ENCODE data around the gene KRTAP5-7.
"Not testable (repeated sequence)": the region's sequence is repeated elsewhere in the genome, so short reads cannot be mapped to it uniquely, and the experiment has no call there.

The KRTAP5-7 gene

GRCh38 chr11:71554996-71555395 is 27.9 kb downstream of the KRTAP5-7 start:
- no peak overlapping the region for H3K27ac ChIP-seq
- no peak for DNase-seq (ENCODE audit: low read depth, low spot score)

- H3K27ac ChIP-seq = no peak overlapping the region
- no peak for DNase-seq (ENCODE audit: low read depth, low spot score)
Observed at GRCh38 chr11:71555508-71555907, 28.4 kb downstream of the KRTAP5-7 start.

- DNase-seq (ENCODE audit: low read depth, low spot score) = no peak
- H3K27ac ChIP-seq = no peak overlapping the region
Observed at GRCh38 chr11:71556018-71556417, 29.0 kb downstream of the KRTAP5-7 start.

- DNase-seq (ENCODE audit: low read depth, low spot score) = no peak
- no peak overlapping the region for H3K27ac ChIP-seq
Observed at GRCh38 chr11:71557257-71557656, 30.2 kb downstream of the KRTAP5-7 start.

- no peak for DNase-seq (ENCODE audit: low read depth, low spot score)
- no peak overlapping the region for H3K27ac ChIP-seq
Observed at GRCh38 chr11:71558996-71559395, 31.9 kb downstream of the KRTAP5-7 start.

- no peak overlapping the region for H3K27ac ChIP-seq
- DNase-seq (ENCODE audit: low read depth, low spot score) = no peak
Observed at GRCh38 chr11:71562120-71562519, 35.1 kb downstream of the KRTAP5-7 start.

GRCh38 chr11:71563406-71563805 is 36.3 kb downstream of the KRTAP5-7 start:
- peak; percentile 10 for DNase-seq (ENCODE audit: low read depth, low spot score)
- no peak overlapping the region for H3K27ac ChIP-seq

GRCh38 chr11:71564430-71564829 is 37.4 kb downstream of the KRTAP5-7 start:
- no peak for DNase-seq (ENCODE audit: low read depth, low spot score)
- no peak overlapping the region for H3K27ac ChIP-seq

GRCh38 chr11:71565263-71565662 is 38.2 kb downstream of the KRTAP5-7 start, which contains the start of gene KRTAP5-10:
Gene KRTAP5-10 (plus strand): TSS chr11:71565563. CDS start chr11:71565588, 25 bp downstream.
- DNase-seq (ENCODE audit: low read depth, low spot score) = no peak
- no peak within 1 kb of the TSS for H3K27ac ChIP-seq

GRCh38 chr11:71566081-71566620 is 39.1 kb downstream of the KRTAP5-7 start:
- H3K27ac ChIP-seq = no peak overlapping the region
- no peak for DNase-seq (ENCODE audit: low read depth, low spot score)

GRCh38 chr11:71566626-71567599 is 39.8 kb downstream of the KRTAP5-7 start:
- not testable (repeated sequence) for H3K27ac ChIP-seq; DNase-seq (ENCODE audit: low read depth, low spot score)

GRCh38 chr11:71567633-71568032 is 40.6 kb downstream of the KRTAP5-7 start:
- DNase-seq (ENCODE audit: low read depth, low spot score); H3K27ac ChIP-seq: not testable (repeated sequence)

- no peak overlapping the region for H3K27ac ChIP-seq
Observed at GRCh38 chr11:71568704-71569349, 41.8 kb downstream of the KRTAP5-7 start.

GRCh38 chr11:71571101-71571850 is 44.2 kb downstream of the KRTAP5-7 start:
- H3K27ac ChIP-seq; DNase-seq (ENCODE audit: low read depth, low spot score): not testable (repeated sequence)

More at GRCh38 chr11:71568704-71569349, 41.8 kb downstream of the KRTAP5-7 start:
- no peak for DNase-seq (ENCODE audit: low read depth, low spot score)

GRCh38 chr11:71572811-71573210 is 45.7 kb downstream of the KRTAP5-7 start:
- no peak for DNase-seq (ENCODE audit: low read depth, low spot score)
- no peak overlapping the region for H3K27ac ChIP-seq

GRCh38 chr11:71574418-71574817 is 47.4 kb downstream of the KRTAP5-7 start:
- no peak overlapping the region for H3K27ac ChIP-seq
- no peak for DNase-seq (ENCODE audit: low read depth, low spot score)

- no peak overlapping the region for H3K27ac ChIP-seq
- no peak for DNase-seq (ENCODE audit: low read depth, low spot score)
Observed at GRCh38 chr11:71575723-71576424, 48.8 kb downstream of the KRTAP5-7 start.

- not testable (repeated sequence) for H3K27ac ChIP-seq; DNase-seq (ENCODE audit: low read depth, low spot score)
Observed at GRCh38 chr11:71576688-71577465, 49.8 kb downstream of the KRTAP5-7 start.
